ENCODE data around the gene PTPRO.

Gene PTPRO

DNA sequence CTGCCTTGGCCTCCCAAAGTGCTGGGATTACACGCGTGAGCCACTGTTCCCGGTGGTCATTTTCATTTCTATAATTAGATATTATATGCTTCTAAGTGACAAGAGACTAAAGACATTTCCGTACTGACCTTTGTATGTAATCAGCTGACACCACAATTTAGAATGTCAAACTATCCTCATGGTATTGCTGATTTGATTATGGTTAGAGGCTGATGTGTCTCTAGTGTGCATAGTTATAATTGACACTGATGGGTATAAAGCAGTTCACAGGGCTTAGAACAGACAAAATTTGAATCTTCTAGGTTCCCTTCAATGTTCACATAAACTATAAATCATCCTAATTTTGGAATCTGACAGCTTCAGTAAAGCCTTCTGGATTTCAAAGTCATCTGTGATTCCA lies 192.7 kb downstream of the PTPRO start:
- H3K4me3 ChIP-seq (ENCODE audit: low read depth, low read length): no peak overlapping the region
- TF ChIP-seq, protein P1, sequence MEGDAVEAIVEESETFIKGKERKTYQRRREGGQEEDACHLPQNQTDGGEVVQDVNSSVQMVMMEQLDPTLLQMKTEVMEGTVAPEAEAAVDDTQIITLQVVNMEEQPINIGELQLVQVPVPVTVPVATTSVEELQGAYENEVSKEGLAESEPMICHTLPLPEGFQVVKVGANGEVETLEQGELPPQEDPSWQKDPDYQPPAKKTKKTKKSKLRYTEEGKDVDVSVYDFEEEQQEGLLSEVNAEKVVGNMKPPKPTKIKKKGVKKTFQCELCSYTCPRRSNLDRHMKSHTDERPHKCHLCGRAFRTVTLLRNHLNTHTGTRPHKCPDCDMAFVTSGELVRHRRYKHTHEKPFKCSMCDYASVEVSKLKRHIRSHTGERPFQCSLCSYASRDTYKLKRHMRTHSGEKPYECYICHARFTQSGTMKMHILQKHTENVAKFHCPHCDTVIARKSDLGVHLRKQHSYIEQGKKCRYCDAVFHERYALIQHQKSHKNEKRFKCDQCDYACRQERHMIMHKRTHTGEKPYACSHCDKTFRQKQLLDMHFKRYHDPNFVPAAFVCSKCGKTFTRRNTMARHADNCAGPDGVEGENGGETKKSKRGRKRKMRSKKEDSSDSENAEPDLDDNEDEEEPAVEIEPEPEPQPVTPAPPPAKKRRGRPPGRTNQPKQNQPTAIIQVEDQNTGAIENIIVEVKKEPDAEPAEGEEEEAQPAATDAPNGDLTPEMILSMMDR (IDR thresholded peaks at IDR 0.05): no peak
- no peaks in the 10 kb centered on the region for H3K9me3 ChIP-seq (ENCODE audit: control insufficient read depth, low read length)
- no peak overlapping the region for H3K4me2 ChIP-seq (ENCODE audit: low read length)
- no peak overlapping the region for H3K9ac ChIP-seq
- no peak overlapping the region for H2AFZ ChIP-seq
- H3K27me3 ChIP-seq (ENCODE audit: control insufficient read depth, insufficient read depth, low read length): no peaks in the 10 kb centered on the region
- no peaks in the 10 kb centered on the region for H3K79me2 ChIP-seq
- no peaks in the 10 kb centered on the region for H3K4me1 ChIP-seq
- no peaks in the 10 kb centered on the region for H3K36me3 ChIP-seq (ENCODE audit: control insufficient read depth, insufficient read depth, low read length)
- H3K27ac ChIP-seq: no peak overlapping the region

DNA sequence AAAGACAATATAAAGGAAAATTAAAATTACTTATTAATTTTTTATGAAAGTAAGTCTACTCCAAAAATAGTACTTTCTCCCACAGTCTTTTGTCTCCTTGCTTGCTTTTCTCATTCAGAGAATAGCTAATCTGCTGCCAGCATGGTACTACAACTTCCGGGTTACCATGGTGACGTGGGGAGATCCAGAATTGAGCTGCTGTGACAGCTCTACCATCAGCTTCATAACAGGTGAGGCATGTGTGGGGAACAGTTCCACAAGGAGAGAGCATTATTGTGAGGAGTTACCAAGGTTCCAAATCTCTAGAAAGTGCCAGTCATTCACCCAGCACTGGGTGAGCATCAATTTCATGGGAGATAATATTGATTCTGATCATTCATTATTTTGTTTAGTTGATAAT lies 197.8 kb downstream of the PTPRO start:
- H3K27ac ChIP-seq: no peak overlapping the region
- no peak overlapping the region for H3K9ac ChIP-seq
- no peaks in the 10 kb centered on the region for H3K27me3 ChIP-seq (ENCODE audit: control insufficient read depth, insufficient read depth, low read length)
- TF ChIP-seq, protein P1 (IDR thresholded peaks at IDR 0.05): no peak
- no peaks in the 10 kb centered on the region for H3K36me3 ChIP-seq (ENCODE audit: control insufficient read depth, insufficient read depth, low read length)
- H3K79me2 ChIP-seq: no peaks in the 10 kb centered on the region
- no peak overlapping the region for H3K4me3 ChIP-seq (ENCODE audit: low read depth, low read length)
- no peak overlapping the region for H2AFZ ChIP-seq
- no peaks in the 10 kb centered on the region for H3K9me3 ChIP-seq (ENCODE audit: control insufficient read depth, low read length)
- no peaks in the 10 kb centered on the region for H3K4me1 ChIP-seq
- no peak overlapping the region for H3K4me2 ChIP-seq (ENCODE audit: low read length)

- Histone ChIP-seq H3K9ac (no peak overlapping the region), H3K36me3 (ENCODE audit: control insufficient read depth, insufficient read depth, low read length) (no peaks in the 10 kb centered on the region), H3K4me2 (ENCODE audit: low read length) (no peak overlapping the region), H2AFZ (no peak overlapping the region), H3K9me3 (ENCODE audit: control insufficient read depth, low read length) (no peaks in the 10 kb centered on the region), H3K4me1 (no peaks in the 10 kb centered on the region), H3K27me3 (ENCODE audit: control insufficient read depth, insufficient read depth, low read length) (no peaks in the 10 kb centered on the region), H3K4me3 (ENCODE audit: low read depth, low read length) (no peak overlapping the region), H3K79me2 (no peaks in the 10 kb centered on the region), H3K27ac (no peak overlapping the region)
- TF ChIP-seq, protein P1 (IDR thresholded peaks at IDR 0.05): no peak
Observed at GRCh38 chr12:15520844-15521243, 198.5 kb downstream of the PTPRO start.

DNA sequence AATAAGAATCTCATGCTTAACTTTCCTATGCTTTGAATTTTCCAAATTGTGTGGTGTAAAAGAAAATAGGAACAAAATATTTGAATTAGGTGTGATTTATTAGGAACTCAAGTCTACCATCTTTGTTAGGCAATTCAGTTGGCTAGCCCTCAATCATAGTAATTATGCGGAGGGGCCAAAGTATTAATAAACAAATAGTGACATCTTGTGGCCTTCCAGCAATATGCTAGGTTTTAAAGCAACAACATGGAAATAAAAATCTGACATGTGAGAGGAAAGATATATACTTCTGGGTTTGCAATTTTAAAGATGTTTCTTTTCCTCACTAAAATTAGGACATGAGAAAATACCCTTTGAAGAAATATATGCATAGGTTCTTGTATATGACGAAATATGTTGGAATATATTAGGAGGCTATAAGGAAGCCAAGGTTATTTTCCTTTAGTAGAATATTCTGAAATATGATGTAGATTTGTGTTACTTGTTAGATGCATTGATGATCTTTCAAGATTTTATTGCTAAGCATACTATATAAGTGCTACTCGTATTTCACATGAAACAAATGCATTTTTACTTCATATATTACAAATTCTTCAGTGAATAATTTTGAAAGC lies 200.4 kb downstream of the PTPRO start:
- Histone ChIP-seq H3K4me1 (no peaks in the 10 kb centered on the region), H2AFZ (no peak overlapping the region), H3K79me2 (no peaks in the 10 kb centered on the region), H3K27ac (no peak overlapping the region), H3K36me3 (ENCODE audit: control insufficient read depth, insufficient read depth, low read length) (no peaks in the 10 kb centered on the region), H3K4me2 (ENCODE audit: low read length) (no peak overlapping the region), H3K4me3 (ENCODE audit: low read depth, low read length) (no peak overlapping the region), H3K9ac (no peak overlapping the region), H3K9me3 (ENCODE audit: control insufficient read depth, low read length) (no peaks in the 10 kb centered on the region), H3K27me3 (ENCODE audit: control insufficient read depth, insufficient read depth, low read length) (no peaks in the 10 kb centered on the region)
- TF ChIP-seq, protein P1 (IDR thresholded peaks at IDR 0.05): peak; percentile 13

DNA sequence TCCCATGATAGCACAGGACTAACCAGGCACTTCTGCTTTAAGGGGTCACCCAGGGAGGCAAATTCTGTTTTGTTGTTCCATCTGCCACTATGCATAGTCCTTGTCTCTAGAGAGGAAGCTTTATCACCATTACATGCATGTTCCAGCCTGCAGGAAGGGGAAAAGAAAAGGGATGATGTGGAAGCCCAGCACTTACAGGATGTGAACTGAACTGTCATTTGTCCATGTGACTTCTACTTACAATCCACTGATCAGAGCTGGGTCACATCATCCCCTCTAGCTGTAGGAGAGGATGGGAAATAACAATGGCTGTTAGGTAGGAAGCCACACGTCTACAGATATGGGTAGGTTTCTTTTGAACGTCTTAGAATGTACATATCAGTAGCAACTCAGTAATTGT lies 203.1 kb downstream of the PTPRO start:
- no peaks in the 10 kb centered on the region for H3K36me3 ChIP-seq (ENCODE audit: control insufficient read depth, insufficient read depth, low read length)
- no peaks in the 10 kb centered on the region for H3K79me2 ChIP-seq
- no peaks in the 10 kb centered on the region for H3K27me3 ChIP-seq (ENCODE audit: control insufficient read depth, insufficient read depth, low read length)
- no peak overlapping the region for H3K27ac ChIP-seq
- H3K4me1 ChIP-seq: no peaks in the 10 kb centered on the region
- H3K9ac ChIP-seq: no peak overlapping the region
- TF ChIP-seq, protein P1 (IDR thresholded peaks at IDR 0.05): no peak
- H2AFZ ChIP-seq: no peak overlapping the region
- H3K4me3 ChIP-seq (ENCODE audit: low read depth, low read length): no peak overlapping the region
- no peaks in the 10 kb centered on the region for H3K9me3 ChIP-seq (ENCODE audit: control insufficient read depth, low read length)
- H3K4me2 ChIP-seq (ENCODE audit: low read length): no peak overlapping the region

Data from parathyroid adenoma (tissue), 2 donors.